ENCODE measurements around the gene OR4D5.

Gene OR4D5

GRCh38 chr11:123939317-123939716 is at the start of gene OR4D5:
Gene OR4D5 (plus strand): TSS chr11:123939617. CDS start chr11:123939617, 0 bp downstream.
- no peak for DNase-seq

DNA sequence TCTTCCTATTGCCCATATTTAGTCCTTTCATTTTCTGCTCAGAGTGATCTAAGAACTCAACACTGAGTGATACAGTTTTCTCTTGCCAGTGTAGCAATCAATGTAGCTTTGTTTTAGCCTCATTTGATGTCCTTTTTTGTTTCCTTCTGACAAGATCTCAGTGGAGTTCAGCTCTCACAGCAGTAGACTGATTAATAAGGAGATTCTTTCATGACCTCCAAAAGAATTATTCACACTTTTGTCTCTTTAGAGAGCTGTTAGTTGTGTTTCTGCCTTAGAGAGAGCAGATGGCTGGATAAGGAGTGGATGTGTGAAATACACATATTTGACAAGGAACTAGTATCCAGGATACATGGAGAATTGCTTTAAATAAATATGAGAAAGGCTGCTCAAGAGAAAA is 47.4 kb upstream of the OR4D5 start:
- no peak for DNase-seq

DNA sequence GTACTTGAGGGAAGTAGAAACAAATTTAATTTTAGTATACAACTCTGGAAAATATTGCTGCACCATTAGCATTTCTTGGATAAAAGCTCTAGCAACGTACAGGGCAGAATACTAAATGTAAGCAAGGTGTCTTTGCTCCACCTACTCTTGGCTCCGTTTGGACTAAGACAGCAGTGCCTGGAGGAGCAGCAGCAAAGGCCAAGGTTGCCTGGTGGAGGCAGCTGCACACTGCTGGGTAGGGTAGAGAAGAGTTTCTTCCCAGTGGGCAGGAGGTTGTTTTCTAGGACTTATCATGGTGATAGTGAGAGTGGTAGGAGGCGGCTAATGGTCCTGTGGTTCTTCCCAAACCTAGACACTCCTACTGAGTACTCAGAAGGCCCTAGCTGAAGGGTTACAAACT is 39.6 kb upstream of the OR4D5 start:
- no peak for DNase-seq

GRCh38 chr11:123901867-123902266 is 37.5 kb upstream of the OR4D5 start, which contains the start of gene OR8D4:
Gene OR8D4 (plus strand): TSS chr11:123902167. CDS start chr11:123906432, 4,265 bp downstream.
- no peak for DNase-seq

DNA sequence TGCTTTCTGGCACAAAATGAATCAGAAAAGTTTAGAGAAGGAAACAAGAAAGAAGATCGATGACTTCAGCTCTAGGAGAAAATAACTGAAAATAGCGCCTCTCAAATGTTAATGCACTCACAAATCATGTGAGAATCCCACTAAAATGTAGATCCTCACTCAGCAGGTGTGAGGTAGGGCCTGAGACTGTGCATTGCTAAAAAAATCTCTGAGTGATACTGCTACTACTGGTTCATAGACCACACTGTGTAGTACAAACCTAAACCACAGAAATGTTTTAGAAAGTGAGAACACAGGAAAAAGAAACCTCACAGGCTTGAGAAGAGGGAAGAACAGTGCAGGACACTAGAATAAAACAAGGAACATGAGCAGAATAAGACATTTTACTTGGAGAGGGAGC is 35.5 kb upstream of the OR4D5 start:
- no peak for DNase-seq

DNA sequence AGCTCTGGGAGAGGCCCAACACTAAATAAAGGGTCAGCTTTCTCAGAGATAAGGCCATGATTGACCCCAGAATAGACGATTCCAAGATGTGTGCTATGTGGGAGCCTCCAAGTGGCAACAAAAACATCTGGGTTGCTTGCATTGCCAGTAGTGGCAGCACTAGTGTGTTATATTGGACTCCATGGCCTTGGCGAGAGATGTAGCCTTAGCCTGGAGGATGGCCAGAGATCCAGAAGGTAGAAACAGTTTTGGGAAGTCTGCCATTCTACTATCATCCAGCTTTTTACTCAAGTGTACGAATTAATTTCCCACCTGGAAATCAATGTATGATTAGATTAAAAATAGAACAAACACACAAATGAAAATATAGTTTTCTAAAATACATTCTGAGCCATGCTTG is 34.5 kb upstream of the OR4D5 start:
- no peak for DNase-seq

- DNase-seq = peak in 4 of 56 donors; percentile 0 to 2 (median 2)
Observed at GRCh38 chr11:123905826-123906225, 33.6 kb upstream of the OR4D5 start.

- no peak for DNase-seq
Observed at GRCh38 chr11:123920943-123921342, 18.5 kb upstream of the OR4D5 start.

DNA sequence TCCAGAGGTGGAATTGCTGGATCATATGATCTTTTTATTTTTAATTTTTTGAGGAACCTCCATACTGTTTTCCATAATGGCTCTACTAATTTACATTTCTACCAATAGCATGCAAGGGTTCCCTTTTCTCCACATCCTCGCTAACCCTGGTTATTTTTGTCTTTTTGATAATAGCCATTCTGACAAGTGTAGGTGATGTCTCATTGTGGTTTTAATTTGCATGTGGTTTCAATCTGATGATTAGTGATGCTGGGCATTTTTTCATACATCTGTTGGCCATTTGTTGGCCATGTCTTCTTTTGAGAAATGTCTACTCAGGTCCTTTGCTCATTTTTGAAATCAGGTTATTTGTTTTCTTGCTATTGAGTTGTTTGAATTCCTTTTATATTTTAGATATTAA is 15.4 kb upstream of the OR4D5 start:
- no peak for DNase-seq

- DNase-seq = no peak
Observed at GRCh38 chr11:123942413-123942812, 3.0 kb downstream of the OR4D5 start.

DNA sequence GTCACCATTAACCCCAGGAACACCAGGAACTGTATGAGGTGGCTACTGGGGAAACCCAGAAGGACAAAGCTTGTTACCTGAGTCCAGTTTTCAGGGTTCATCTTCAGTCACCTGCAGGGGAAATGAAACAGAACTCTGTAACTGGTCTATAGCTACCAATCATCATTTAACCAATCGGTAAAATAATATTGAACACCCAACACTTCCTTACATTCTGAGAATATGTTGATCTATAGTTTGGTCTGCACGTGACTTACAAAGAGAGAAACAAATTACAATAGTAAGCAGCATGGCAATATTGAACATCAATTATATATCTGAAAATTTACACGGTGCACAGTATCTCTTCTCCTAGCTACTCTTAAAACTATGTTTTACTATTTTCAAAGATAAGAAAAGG is 4.3 kb downstream of the OR4D5 start, which contains the start of gene OR6T1:
TSS of gene OR6T1 (minus strand) at position 101 of the 400 bp plus-strand sequence. CDS start at position 101, 0 bp downstream.
- no peak for DNase-seq

GRCh38 chr11:123945132-123945531 is 5.7 kb downstream of the OR4D5 start:
- no peak for DNase-seq

GRCh38 chr11:123956752-123957151 is 17.3 kb downstream of the OR4D5 start:
- no peak for DNase-seq

GRCh38 chr11:123973816-123974215 is 34.4 kb downstream of the OR4D5 start:
- no peak for DNase-seq

DNA sequence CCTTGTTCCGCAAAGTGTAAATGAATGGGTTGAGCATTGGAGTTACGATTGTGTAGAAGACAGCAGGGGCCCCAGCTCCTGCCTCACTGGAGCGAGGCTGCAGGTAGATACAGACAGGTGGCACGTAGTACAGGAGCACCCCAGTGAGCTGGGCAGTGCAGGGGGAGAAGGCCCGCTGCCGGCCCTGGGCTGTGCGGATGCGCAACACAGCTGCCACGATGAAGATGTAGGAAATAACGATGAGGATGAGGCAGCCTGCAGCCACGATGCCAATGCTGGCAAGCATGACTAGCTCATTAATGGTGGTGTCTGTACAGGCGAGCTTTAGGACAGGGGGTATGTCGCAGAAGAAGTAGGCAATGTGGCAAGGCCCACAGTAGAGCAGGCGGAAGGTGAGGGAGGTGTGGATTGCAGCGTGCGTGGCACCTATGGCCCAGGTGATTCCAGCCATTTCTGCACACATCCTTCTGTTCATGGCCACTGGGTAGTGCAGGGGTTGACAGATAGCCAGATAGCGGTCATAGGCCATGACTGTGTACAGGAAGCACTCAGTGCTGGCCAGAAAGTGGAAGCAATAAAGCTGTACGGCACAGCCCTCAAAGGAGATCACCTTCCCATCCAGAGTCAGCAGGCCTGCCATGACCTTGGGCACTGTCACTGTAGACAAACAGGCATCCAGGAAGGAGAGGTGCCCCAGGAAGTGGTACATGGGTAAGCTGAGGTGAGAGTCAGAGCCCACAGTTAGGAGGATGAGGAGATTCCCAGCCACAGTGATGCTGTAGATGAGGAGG is 37.5 kb downstream of the OR4D5 start:
- no peak for DNase-seq

- DNase-seq = no peak
Observed at GRCh38 chr11:123977731-123978347, 38.4 kb downstream of the OR4D5 start, which contains the start of gene OR10S1. Gene OR10S1 (minus strand): TSS chr11:123977781. CDS start chr11:123977664, 117 bp downstream.

GRCh38 chr11:123979311-123979710 is 39.9 kb downstream of the OR4D5 start:
- no peak for DNase-seq
